ENCODE results near the gene PPP3CA.

- TF ChIP-seq EZH2phosphoT487 (IDR thresholded peaks at IDR 0.05; ENCODE audit: insufficient read depth, low read depth) (no peak), EZH2 (IDR thresholded peaks at IDR 0.05; ENCODE audit: insufficient read depth, poor library complexity, severe bottlenecking) (no peak)
These were observed 327.4 kb downstream of the PPP3CA start for GRCh38 chr4:101019941-101020401.
